ENCODE results near the gene OPTC.

Gene OPTC

DNA sequence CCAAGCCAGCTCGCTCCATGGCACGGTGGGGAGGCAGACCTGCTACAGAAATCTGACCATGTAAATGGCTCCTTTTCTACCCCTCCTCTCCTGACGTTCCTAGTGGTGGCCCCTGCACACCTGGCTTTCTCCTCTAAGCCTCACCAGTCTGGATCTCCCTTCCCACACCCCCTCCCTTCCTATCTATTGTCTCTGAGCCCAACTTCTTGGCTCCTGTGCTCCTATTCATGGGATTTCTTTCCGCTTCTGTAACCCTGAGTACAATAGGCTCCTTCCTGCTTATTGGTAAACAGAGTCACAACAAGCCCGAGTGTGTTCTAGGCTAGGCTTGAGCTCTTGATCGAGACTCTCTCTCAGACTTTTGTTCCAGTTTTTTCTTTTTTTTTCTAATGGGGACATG, 17.6 kb downstream of the OPTC start:
- no peak for DNase-seq (ENCODE audit: extremely low read depth, low read depth)
- TF ChIP-seq, protein P1, sequence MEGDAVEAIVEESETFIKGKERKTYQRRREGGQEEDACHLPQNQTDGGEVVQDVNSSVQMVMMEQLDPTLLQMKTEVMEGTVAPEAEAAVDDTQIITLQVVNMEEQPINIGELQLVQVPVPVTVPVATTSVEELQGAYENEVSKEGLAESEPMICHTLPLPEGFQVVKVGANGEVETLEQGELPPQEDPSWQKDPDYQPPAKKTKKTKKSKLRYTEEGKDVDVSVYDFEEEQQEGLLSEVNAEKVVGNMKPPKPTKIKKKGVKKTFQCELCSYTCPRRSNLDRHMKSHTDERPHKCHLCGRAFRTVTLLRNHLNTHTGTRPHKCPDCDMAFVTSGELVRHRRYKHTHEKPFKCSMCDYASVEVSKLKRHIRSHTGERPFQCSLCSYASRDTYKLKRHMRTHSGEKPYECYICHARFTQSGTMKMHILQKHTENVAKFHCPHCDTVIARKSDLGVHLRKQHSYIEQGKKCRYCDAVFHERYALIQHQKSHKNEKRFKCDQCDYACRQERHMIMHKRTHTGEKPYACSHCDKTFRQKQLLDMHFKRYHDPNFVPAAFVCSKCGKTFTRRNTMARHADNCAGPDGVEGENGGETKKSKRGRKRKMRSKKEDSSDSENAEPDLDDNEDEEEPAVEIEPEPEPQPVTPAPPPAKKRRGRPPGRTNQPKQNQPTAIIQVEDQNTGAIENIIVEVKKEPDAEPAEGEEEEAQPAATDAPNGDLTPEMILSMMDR (IDR thresholded peaks at IDR 0.05; ENCODE audit: low read depth, low read length): no peak

DNA sequence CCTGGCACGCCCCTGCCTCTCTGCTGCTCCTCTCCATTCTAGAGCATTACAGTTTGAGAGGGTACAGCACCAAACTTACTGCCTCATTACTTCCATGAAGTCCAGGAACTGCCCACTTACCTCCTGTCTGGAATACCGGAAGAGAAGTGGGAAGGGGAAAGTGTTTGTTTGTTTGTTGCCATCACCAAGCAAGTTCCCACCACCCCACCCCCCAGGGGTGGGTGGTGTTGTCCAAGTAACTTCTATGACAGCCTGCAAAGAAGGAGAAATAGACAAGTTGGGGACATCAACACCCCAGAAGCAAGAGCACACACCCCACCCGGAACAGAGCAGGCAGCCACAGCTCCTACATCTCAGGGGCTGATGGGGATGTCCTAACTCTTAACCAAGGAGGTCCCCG, 18.0 kb downstream of the OPTC start:
- DNase-seq (ENCODE audit: extremely low read depth, low read depth): no peak
- TF ChIP-seq, protein P1 (IDR thresholded peaks at IDR 0.05; ENCODE audit: low read depth, low read length): no peak

DNA sequence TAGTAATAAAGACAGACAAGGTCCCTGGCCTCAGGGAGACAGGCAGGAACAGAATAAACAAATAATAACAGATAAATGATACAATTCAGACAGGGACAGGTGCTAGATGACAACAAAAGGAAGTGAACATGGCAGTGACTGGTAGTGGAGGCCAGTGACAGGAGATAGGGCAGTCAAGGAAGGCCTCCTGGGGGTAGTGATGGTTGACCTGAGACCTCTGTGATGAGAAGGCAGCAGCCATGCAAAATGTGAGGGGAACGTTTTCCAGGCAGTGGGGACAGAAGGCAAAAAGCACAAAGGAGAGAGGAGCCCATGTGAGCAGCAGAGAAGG, 18.5 kb downstream of the OPTC start:
- no peak for DNase-seq (ENCODE audit: extremely low read depth, low read depth)
- TF ChIP-seq, protein P1 (IDR thresholded peaks at IDR 0.05; ENCODE audit: low read depth, low read length): no peak

GRCh38 chr1:203512848-203513584, 19.1 kb downstream of the OPTC start:
- peak; percentile 73 for DNase-seq (ENCODE audit: extremely low read depth, low read depth)
- TF ChIP-seq, protein P1 (IDR thresholded peaks at IDR 0.05; ENCODE audit: low read depth, low read length): no peak

GRCh38 chr1:203513585-203514031, 19.7 kb downstream of the OPTC start:
- no peak for DNase-seq (ENCODE audit: extremely low read depth, low read depth)
- TF ChIP-seq, protein P1 (IDR thresholded peaks at IDR 0.05; ENCODE audit: low read depth, low read length): no peak

- TF ChIP-seq, protein P1 (IDR thresholded peaks at IDR 0.05; ENCODE audit: low read depth, low read length): no peak
- no peak for DNase-seq (ENCODE audit: extremely low read depth, low read depth)
Observed at GRCh38 chr1:203516184-203516583, 22.2 kb downstream of the OPTC start.

GRCh38 chr1:203516906-203517305, 23.0 kb downstream of the OPTC start:
- TF ChIP-seq, protein P1 (IDR thresholded peaks at IDR 0.05; ENCODE audit: low read depth, low read length): no peak
- no peak for DNase-seq (ENCODE audit: extremely low read depth, low read depth)

Data from AG09319 (cell line).